Thoracic aorta (tissue), 2 donors: ENCODE data around the gene NEK5. TPM values are rescaled to one million over a fixed set of nuclear protein-coding genes. Genes with fewer than 3 reads are reported as not detected.
A peak's percentile ranks its signal among the peaks of the same experiment; 100 is the strongest.

ENCODE experiments used
- ATAC-seq: fragments of 150-250 bp; one replicate; pipeline ENCODE4 v1.8.0; 2017; ENCODE audit warnings: low read depth; ENCODE audit not compliant: insufficient number of reproducible peaks, low FRiP score
- DNase-seq: peaks from one replicate; pipeline ENCODE4 v3.0.0-alpha.2; 2020; ENCODE audit warnings: low spot score
- H3K27ac ChIP-seq, 2 donors: fragments of 200-600 bp; sonication (generic); 1 replicate in 1 of 2; 2 replicates in 1 of 2; pipeline ENCODE4 v1.5.1; 2016; ENCODE audit warnings: mild to moderate bottlenecking in 2 of 2, moderate library complexity in 2 of 2
- H3K27me3 ChIP-seq: fragments of 200-600 bp; sonication (generic); replicated peaks from 2 replicates; pipeline ENCODE4 v1.6.0; 2016; ENCODE audit warnings: mild to moderate bottlenecking; ENCODE audit not compliant: insufficient read depth
- H3K36me3 ChIP-seq: fragments of 200-600 bp; sonication (generic); one replicate; pipeline ENCODE4 v1.5.1; 2016
- H3K4me1 ChIP-seq, 2 donors: fragments of 200-600 bp; sonication (generic); 1 replicate in 1 of 2; 2 replicates in 1 of 2; pipeline versions ENCODE4 v1.5.1 to v1.6.0; 2016; ENCODE audit warnings: low read depth in 2 of 2, mild to moderate bottlenecking in 1 of 2; ENCODE audit not compliant: control insufficient read depth in 1 of 2
- H3K4me3 ChIP-seq: fragments of 200-600 bp; sonication (generic); 2 replicates; pipeline ENCODE4 v1.5.1; 2016; ENCODE audit warnings: mild to moderate bottlenecking
- H3K9me3 ChIP-seq: fragments of 200-600 bp; sonication (generic); 2 replicates; pipeline ENCODE4 v1.5.1; 2016
- total RNA-seq, 2 donors: library from RNA; depleted of rRNA; stranded (reverse); fragments of >200 nt; gene quantifications; one replicate each; pipeline versions ENCODE4 v1.1.0 to v1.2.3, GENCODE V29; 2016
- TF ChIP-seq, protein P1 (sequence below): fragments of 200-600 bp; sonication (generic); IDR thresholded peaks from one replicate; pipeline ENCODE4 v1.5.1; 2019; ENCODE audit warnings: antibody characterized with exemption

The NEK5 gene
- total RNA-seq, 2 donors from 2014 or later, result 0.27 to 0.28 TPM

DNA sequence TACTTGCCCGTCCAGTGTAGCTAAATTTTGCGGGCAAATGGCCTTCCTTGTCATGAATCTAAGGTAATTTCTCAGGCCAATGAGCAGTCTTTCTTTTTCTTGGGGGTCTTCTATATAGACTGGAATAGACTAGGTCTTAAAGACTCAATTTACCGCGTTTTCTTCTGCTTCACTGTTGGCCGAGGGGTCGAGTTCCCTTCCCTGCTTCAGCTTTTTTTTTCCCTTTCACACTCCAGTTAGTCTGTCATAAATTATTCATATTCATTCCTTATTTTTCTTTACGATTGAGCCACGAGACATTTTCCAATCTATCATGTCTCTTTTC is 116.4 kb downstream of the NEK5 start:
- no peak for ATAC-seq
- H3K4me3 ChIP-seq, result peak overlapping the region; percentile 96
- DNase-seq, result no peak
- H3K9me3 ChIP-seq, result no peaks in the 10 kb centered on the region
- no peaks in the 10 kb centered on the region for H3K27me3 ChIP-seq
- H3K27ac ChIP-seq, result peak overlapping the region in 1 of 2 donors; percentile 66
- TF ChIP-seq, protein P1, sequence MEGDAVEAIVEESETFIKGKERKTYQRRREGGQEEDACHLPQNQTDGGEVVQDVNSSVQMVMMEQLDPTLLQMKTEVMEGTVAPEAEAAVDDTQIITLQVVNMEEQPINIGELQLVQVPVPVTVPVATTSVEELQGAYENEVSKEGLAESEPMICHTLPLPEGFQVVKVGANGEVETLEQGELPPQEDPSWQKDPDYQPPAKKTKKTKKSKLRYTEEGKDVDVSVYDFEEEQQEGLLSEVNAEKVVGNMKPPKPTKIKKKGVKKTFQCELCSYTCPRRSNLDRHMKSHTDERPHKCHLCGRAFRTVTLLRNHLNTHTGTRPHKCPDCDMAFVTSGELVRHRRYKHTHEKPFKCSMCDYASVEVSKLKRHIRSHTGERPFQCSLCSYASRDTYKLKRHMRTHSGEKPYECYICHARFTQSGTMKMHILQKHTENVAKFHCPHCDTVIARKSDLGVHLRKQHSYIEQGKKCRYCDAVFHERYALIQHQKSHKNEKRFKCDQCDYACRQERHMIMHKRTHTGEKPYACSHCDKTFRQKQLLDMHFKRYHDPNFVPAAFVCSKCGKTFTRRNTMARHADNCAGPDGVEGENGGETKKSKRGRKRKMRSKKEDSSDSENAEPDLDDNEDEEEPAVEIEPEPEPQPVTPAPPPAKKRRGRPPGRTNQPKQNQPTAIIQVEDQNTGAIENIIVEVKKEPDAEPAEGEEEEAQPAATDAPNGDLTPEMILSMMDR, result no peak
- H3K36me3 ChIP-seq, result no peaks in the 10 kb centered on the region
- H3K4me1 ChIP-seq, result peaks cover 10 to 13% of the 10 kb centered on the region in 2 donors

GRCh38 chr13:52011632-52012511 is 117.0 kb downstream of the NEK5 start, which contains the start of gene ALG11:
Gene ALG11 (plus strand): TSS chr13:52012398. CDS start chr13:52012419, 21 bp downstream.
- ATAC-seq, result peak; percentile 99
- TF ChIP-seq, protein P1, result no peak
- no peaks in the 10 kb centered on the region for H3K27me3 ChIP-seq
- no peaks in the 10 kb centered on the region for H3K36me3 ChIP-seq
- H3K9me3 ChIP-seq, result no peaks in the 10 kb centered on the region
- peak within 1 kb of the TSS in 1 of 2 donors; percentile 66 for H3K27ac ChIP-seq
- peak; percentile 96 for DNase-seq
- H3K4me3 ChIP-seq, result peak within 1 kb of the TSS; percentile 96
- H3K4me1 ChIP-seq, result peaks cover 10 to 13% of the 10 kb centered on the region in 2 donors

- Histone ChIP-seq H3K27me3 (no peaks in the 10 kb centered on the region), H3K4me3 (peak within 1 kb of the TSS; percentile 96), H3K36me3 (no peaks in the 10 kb centered on the region), H3K27ac (peak within 1 kb of the TSS in 1 of 2 donors; percentile 66), H3K4me1 (peaks cover 10 to 13% of the 10 kb centered on the region in 2 donors), H3K9me3 (no peaks in the 10 kb centered on the region)
- DNase-seq, result no peak
- no peak for ATAC-seq
- TF ChIP-seq, protein P1, result no peak
Measured at GRCh38 chr13:52010890-52011631, 117.8 kb downstream of the NEK5 start, which contains the start of gene ATP7B. Gene ATP7B (minus strand): TSS chr13:52011450. CDS start chr13:52011337, 113 bp downstream.

- H3K36me3 ChIP-seq, result no peaks in the 10 kb centered on the region
- DNase-seq (no peak), ATAC-seq (no peak)
- H3K4me3 ChIP-seq, result no peak overlapping the region
- H3K27me3 ChIP-seq, result no peaks in the 10 kb centered on the region
- H3K4me1 ChIP-seq, result peaks cover 10 to 13% of the 10 kb centered on the region in 2 donors
- H3K9me3 ChIP-seq, result no peaks in the 10 kb centered on the region
- H3K27ac ChIP-seq, result no peak overlapping the region
- TF ChIP-seq, protein P1, result no peak
Measured at GRCh38 chr13:52009946-52010345, 118.9 kb downstream of the NEK5 start.
